Colonic mucosa (tissue), 4 donors: ENCODE results near the gene PRODH2. TPM values are rescaled to one million over a fixed set of nuclear protein-coding genes. Genes with fewer than 3 reads are reported as not detected.

Experiments
- DNase-seq: peaks from one replicate; pipeline ENCODE4 v3.0.0-alpha.2; 2020
- H3K27ac ChIP-seq: fragments of 200-600 bp; one replicate; pipeline ENCODE4 v1.8.0; 2021
- H3K27me3 ChIP-seq: fragments of 200-600 bp; one replicate; pipeline ENCODE4 v1.8.0; 2021
- H3K36me3 ChIP-seq: fragments of 200-600 bp; one replicate; pipeline ENCODE4 v1.8.0; 2021
- H3K4me1 ChIP-seq: fragments of 200-600 bp; one replicate; pipeline ENCODE4 v1.8.0; 2021; ENCODE audit warnings: mild to moderate bottlenecking
- H3K4me3 ChIP-seq: fragments of 200-600 bp; one replicate; pipeline ENCODE4 v1.8.0; 2021
- H3K9ac ChIP-seq, 2 donors: one replicate each; pipeline ENCODE4 v1.7.0; 2013; ENCODE audit warnings: control low read depth in 2 of 2, low read depth in 2 of 2, low read length in 2 of 2
- H3K9me3 ChIP-seq: fragments of 200-600 bp; one replicate; pipeline ENCODE4 v1.8.0; 2021
- intact Hi-C: fragments of 100-400 bp; cut with DNase I; formaldehyde crosslinking; loops from one replicate; pipeline ENCODE4 v1.14.1; 2022
- total RNA-seq, 2 donors: library from RNA; stranded (reverse); fragmentation: NEBNext Ultra II Directional in 1 of 2; extraction: Animal tissue kit (Norgen Biotek cat#: 25700) in 1 of 2; gene quantifications; one replicate each; pipeline ENCODE4 v1.2.1, GENCODE V29; 2021
- TF ChIP-seq, protein P1 (sequence below): fragments of 200-600 bp; IDR thresholded peaks from one replicate; pipeline ENCODE4 v1.8.0; 2022; ENCODE audit warnings: antibody characterized with exemption, mild to moderate bottlenecking
- donor health status: healthy.
- donor health status: DM: no; HTN: no; CAD: no.
- donor health status: DM: no; HTN: no; CAD: no.

The PRODH2 gene
- total RNA-seq, 2 donors from 2014 or later = not detected

DNA sequence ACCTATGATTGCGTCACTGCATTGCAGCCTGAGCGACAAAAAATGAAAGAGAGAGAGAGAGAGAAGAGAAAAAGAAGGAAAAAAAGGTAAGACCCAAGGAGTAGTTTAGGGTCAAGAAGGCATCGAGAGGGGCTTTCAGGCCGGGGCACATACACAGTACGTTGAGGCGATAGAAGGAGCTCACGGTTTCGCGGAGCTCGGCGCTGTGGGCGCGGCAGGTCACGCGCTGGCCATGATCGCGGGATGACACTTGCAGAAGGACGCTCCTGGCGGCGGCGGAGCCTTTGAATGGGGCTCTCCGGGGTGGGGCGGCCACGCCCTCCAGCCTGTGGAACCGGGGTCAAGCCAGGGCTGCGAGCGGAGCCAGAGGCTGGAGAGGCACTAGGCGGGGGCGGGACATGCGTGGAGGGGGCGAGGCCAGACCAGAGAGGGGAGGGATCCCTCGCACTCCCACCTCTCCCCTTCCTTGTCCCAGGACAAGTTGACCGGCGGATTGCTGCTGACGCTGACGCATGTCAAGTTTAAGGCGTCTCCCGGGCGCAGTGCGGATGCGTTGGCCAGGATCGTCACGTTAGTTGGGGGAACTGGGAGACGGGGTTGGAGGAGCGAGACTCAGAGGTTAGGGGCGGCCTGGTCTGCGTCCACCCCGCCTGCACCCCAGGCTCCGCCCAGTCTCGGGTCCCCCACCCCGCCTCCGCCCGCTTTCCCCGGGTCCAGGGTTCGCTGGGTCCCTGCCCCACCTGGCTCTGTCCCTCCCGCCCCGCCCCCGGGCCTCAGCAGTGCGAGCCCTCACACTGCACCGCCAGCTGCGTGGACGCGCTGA is 32.8 kb upstream of the PRODH2 start:
- peak; percentile 69 for DNase-seq
- Histone ChIP-seq H3K4me1 (peaks cover 12% of the 10 kb centered on the region), H3K27ac (no peak overlapping the region), H3K4me3 (peak overlapping the region; percentile 20), H3K27me3 (peaks cover 14% of the 10 kb centered on the region), H3K9me3 (no peaks in the 10 kb centered on the region), H3K36me3 (no peaks in the 10 kb centered on the region), H3K9ac (no peak overlapping the region)
- intact Hi-C loops = no loop called here
- TF ChIP-seq, protein P1, sequence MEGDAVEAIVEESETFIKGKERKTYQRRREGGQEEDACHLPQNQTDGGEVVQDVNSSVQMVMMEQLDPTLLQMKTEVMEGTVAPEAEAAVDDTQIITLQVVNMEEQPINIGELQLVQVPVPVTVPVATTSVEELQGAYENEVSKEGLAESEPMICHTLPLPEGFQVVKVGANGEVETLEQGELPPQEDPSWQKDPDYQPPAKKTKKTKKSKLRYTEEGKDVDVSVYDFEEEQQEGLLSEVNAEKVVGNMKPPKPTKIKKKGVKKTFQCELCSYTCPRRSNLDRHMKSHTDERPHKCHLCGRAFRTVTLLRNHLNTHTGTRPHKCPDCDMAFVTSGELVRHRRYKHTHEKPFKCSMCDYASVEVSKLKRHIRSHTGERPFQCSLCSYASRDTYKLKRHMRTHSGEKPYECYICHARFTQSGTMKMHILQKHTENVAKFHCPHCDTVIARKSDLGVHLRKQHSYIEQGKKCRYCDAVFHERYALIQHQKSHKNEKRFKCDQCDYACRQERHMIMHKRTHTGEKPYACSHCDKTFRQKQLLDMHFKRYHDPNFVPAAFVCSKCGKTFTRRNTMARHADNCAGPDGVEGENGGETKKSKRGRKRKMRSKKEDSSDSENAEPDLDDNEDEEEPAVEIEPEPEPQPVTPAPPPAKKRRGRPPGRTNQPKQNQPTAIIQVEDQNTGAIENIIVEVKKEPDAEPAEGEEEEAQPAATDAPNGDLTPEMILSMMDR = no peak

GRCh38 chr19:35844482-35845214 is 32.0 kb upstream of the PRODH2 start:
- Histone ChIP-seq H3K36me3 (no peaks in the 10 kb centered on the region), H3K4me1 (peaks cover 12% of the 10 kb centered on the region), H3K9me3 (no peaks in the 10 kb centered on the region), H3K4me3 (no peak overlapping the region), H3K27ac (no peak overlapping the region), H3K9ac (no peak overlapping the region), H3K27me3 (peaks cover 14% of the 10 kb centered on the region)
- no peak for DNase-seq
- TF ChIP-seq, protein P1 = no peak
- intact Hi-C loops = no loop called here

GRCh38 chr19:35843676-35844481 is 31.2 kb upstream of the PRODH2 start:
- H3K27me3 ChIP-seq = peaks cover 14% of the 10 kb centered on the region
- intact Hi-C loops = no loop called here
- peaks cover 12% of the 10 kb centered on the region for H3K4me1 ChIP-seq
- peak; percentile 76 for DNase-seq
- peak overlapping the region in 1 of 2 donors; percentile 12 for H3K9ac ChIP-seq
- H3K4me3 ChIP-seq = no peak overlapping the region
- no peaks in the 10 kb centered on the region for H3K9me3 ChIP-seq
- TF ChIP-seq, protein P1 = no peak
- H3K27ac ChIP-seq = no peak overlapping the region
- no peaks in the 10 kb centered on the region for H3K36me3 ChIP-seq

DNA sequence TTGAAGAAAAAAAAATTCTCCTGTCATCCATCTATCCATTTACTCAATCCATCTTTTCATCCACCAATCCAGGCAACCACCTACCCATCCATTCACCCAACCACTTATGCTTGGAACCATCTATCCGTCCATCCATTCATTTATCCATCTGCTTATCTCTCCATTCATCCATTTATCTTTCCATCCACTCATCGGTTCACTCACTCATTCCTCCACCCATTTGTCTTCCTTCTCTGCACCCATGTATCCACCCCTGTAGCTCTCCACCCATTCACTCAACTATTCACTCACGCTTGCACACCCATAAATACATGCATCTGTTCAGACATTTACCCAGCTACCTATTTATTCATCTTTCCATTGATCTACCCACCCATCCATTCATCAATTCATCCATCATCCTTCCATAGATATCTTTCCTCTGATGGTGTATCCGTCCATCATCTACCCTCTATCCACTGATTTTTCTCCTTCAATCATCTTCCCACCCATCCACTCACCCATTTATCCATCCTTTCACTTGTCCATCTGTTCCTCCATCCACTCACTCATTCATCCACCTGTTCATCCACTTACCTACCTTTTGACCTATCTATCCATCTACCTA is 30.1 kb upstream of the PRODH2 start:
- Histone ChIP-seq H3K4me1 (peaks cover 12% of the 10 kb centered on the region), H3K9me3 (no peaks in the 10 kb centered on the region), H3K27ac (no peak overlapping the region), H3K4me3 (no peak overlapping the region), H3K36me3 (no peaks in the 10 kb centered on the region), H3K27me3 (peaks cover 14% of the 10 kb centered on the region), H3K9ac (no peak overlapping the region)
- TF ChIP-seq, protein P1 = no peak
- intact Hi-C loops = no loop called here
- DNase-seq = no peak
